Measurements from ENCODE around the gene MYLK4. TPM values are rescaled to one million over a fixed set of nuclear protein-coding genes. Genes with fewer than 3 reads are reported as not detected.

Gene MYLK4
- total RNA-seq, 1 donor from 2014 or later: 1.0 TPM

- peaks cover 14% of the 10 kb centered on the region for H3K9me3 Mint-ChIP-seq (ENCODE audit: unreplicated experiment)
- H3K4me3 Mint-ChIP-seq (ENCODE audit: unreplicated experiment): no peak overlapping the region
- no peak for DNase-seq (ENCODE audit: extremely low spot score, unreplicated experiment)
- peaks cover 7% of the 10 kb centered on the region for H3K36me3 Mint-ChIP-seq (ENCODE audit: unreplicated experiment)
- H3K27ac Mint-ChIP-seq (ENCODE audit: unreplicated experiment): no peak overlapping the region
- H3K27me3 Mint-ChIP-seq (ENCODE audit: unreplicated experiment): no peaks in the 10 kb centered on the region
- TF ChIP-seq CTCF (IDR thresholded peaks at IDR 0.05): no peak
- H3K4me1 Mint-ChIP-seq (ENCODE audit: unreplicated experiment): peaks cover 7% of the 10 kb centered on the region
These were observed 44.2 kb downstream of the MYLK4 start for GRCh38 chr6:2706558-2706957.

- Mint-ChIP-seq H3K27me3 (ENCODE audit: unreplicated experiment) (no peaks in the 10 kb centered on the region), H3K9me3 (ENCODE audit: unreplicated experiment) (peaks cover 4% of the 10 kb centered on the region), H3K4me1 (ENCODE audit: unreplicated experiment) (peaks cover 7% of the 10 kb centered on the region), H3K27ac (ENCODE audit: unreplicated experiment) (no peak overlapping the region), H3K4me3 (ENCODE audit: unreplicated experiment) (no peak overlapping the region), H3K36me3 (ENCODE audit: unreplicated experiment) (peaks cover 3% of the 10 kb centered on the region)
- DNase-seq (ENCODE audit: extremely low spot score, unreplicated experiment): no peak
- TF ChIP-seq CTCF (IDR thresholded peaks at IDR 0.05): no peak
These were observed 45.5 kb downstream of the MYLK4 start for GRCh38 chr6:2705256-2705655.

GRCh38 chr6:2697291-2697690 is 53.4 kb downstream of the MYLK4 start:
- TF ChIP-seq CTCF (IDR thresholded peaks at IDR 0.05): no peak
- Mint-ChIP-seq H3K9me3 (ENCODE audit: unreplicated experiment) (no peaks in the 10 kb centered on the region), H3K4me3 (ENCODE audit: unreplicated experiment) (no peak overlapping the region), H3K4me1 (ENCODE audit: unreplicated experiment) (no peaks in the 10 kb centered on the region), H3K27me3 (ENCODE audit: unreplicated experiment) (peaks cover 16% of the 10 kb centered on the region), H3K36me3 (ENCODE audit: unreplicated experiment) (no peaks in the 10 kb centered on the region), H3K27ac (ENCODE audit: unreplicated experiment) (no peak overlapping the region)
- no peak for DNase-seq (ENCODE audit: extremely low spot score, unreplicated experiment)

GRCh38 chr6:2695454-2696095 is 55.1 kb downstream of the MYLK4 start:
- DNase-seq (ENCODE audit: extremely low spot score, unreplicated experiment): no peak
- Mint-ChIP-seq H3K9me3 (ENCODE audit: unreplicated experiment) (no peaks in the 10 kb centered on the region), H3K4me1 (ENCODE audit: unreplicated experiment) (no peaks in the 10 kb centered on the region), H3K36me3 (ENCODE audit: unreplicated experiment) (no peaks in the 10 kb centered on the region), H3K27me3 (ENCODE audit: unreplicated experiment) (peaks cover 16% of the 10 kb centered on the region), H3K27ac (ENCODE audit: unreplicated experiment) (no peak overlapping the region), H3K4me3 (ENCODE audit: unreplicated experiment) (no peak overlapping the region)
- peak; percentile 67 for TF ChIP-seq CTCF (IDR thresholded peaks at IDR 0.05)

- Mint-ChIP-seq H3K27me3 (ENCODE audit: unreplicated experiment) (peaks cover 11% of the 10 kb centered on the region), H3K27ac (ENCODE audit: unreplicated experiment) (no peak overlapping the region), H3K9me3 (ENCODE audit: unreplicated experiment) (no peaks in the 10 kb centered on the region), H3K4me1 (ENCODE audit: unreplicated experiment) (no peaks in the 10 kb centered on the region), H3K36me3 (ENCODE audit: unreplicated experiment) (no peaks in the 10 kb centered on the region), H3K4me3 (ENCODE audit: unreplicated experiment) (no peak overlapping the region)
- DNase-seq (ENCODE audit: extremely low spot score, unreplicated experiment): no peak
- no peak for TF ChIP-seq CTCF (IDR thresholded peaks at IDR 0.05)
These were observed 57.5 kb downstream of the MYLK4 start for GRCh38 chr6:2693231-2693630.
